ENCODE data around the gene CDCA8.

CDCA8 gene

DNA sequence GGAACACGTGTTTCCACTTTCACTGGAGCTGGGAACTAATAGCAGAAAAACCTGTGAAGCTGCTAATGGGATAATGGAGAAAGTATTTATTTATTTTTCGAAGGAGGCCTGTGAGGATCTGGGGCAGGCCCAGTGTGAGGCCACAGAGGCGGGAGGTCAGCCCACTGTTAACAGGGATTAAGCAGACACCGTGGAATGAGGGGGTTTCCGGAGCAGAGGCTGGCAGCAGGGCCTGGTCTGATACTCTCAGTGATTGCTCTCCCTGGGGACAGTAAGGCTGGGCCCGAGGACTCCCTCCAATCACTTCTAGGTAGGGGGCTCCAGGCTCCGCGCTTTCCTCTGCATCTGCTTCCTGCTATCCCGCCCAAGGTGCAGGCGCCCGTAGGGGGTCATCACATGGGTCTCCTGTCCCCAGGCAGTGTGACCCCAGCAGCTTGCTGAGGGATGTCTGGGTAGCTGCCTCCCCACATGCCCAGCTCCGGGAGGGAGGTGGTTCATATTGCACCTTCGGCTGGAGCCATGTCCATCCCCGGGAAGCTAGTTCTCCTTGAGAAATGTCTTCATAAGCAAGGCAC, 28.8 kb upstream of the CDCA8 start:
- no peak for DNase-seq (ENCODE audit: extremely low read depth, insufficient read length)
- Histone ChIP-seq H3K27me3 (replicated peaks; ENCODE audit: control insufficient read depth, insufficient read depth, low read length) (peaks cover 2% of the 10 kb centered on the region; the same call in 1 of the 2 replicates), H3K4me3 (replicated peaks; ENCODE audit: low read depth, low read length) (no peak overlapping the region), H3K36me3 (ENCODE audit: control insufficient read depth, insufficient read depth, low read length) (no peaks in the 10 kb centered on the region)
- TF ChIP-seq, protein P1, sequence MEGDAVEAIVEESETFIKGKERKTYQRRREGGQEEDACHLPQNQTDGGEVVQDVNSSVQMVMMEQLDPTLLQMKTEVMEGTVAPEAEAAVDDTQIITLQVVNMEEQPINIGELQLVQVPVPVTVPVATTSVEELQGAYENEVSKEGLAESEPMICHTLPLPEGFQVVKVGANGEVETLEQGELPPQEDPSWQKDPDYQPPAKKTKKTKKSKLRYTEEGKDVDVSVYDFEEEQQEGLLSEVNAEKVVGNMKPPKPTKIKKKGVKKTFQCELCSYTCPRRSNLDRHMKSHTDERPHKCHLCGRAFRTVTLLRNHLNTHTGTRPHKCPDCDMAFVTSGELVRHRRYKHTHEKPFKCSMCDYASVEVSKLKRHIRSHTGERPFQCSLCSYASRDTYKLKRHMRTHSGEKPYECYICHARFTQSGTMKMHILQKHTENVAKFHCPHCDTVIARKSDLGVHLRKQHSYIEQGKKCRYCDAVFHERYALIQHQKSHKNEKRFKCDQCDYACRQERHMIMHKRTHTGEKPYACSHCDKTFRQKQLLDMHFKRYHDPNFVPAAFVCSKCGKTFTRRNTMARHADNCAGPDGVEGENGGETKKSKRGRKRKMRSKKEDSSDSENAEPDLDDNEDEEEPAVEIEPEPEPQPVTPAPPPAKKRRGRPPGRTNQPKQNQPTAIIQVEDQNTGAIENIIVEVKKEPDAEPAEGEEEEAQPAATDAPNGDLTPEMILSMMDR (IDR thresholded peaks at IDR 0.05; ENCODE audit: insufficient read depth, low read length, poor library complexity, severe bottlenecking): no peak

DNA sequence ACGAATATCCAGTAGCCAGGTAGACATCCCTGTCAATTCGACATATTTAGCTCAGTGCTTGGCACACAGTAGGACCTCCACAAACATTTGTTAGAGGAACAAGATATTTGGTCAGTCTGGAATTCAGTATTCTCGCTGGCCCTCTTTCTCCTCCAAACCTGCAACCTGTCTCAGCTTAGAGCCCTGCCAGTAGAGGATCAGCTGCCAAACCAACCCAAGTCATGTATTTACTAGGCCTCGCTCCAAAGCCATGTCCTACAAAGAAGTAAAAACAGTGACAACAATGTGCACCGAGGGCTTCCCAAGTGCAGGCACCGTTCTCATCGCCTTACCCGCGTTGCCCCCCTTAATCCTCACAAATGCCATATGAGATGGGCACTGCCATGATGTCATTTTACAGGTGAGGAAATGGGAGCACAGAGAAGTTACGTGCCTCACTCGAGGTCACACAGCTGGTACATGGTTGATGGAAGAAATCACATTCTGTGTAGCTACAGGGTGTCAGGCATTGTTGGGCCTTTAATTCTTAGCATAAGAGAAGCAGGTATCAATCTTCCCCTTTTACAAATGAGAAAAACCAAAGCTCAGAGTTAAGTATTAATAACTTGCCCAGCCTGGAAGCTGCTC, 26.0 kb upstream of the CDCA8 start:
- H3K36me3 ChIP-seq (ENCODE audit: control insufficient read depth, insufficient read depth, low read length): no peaks in the 10 kb centered on the region
- TF ChIP-seq, protein P1 (IDR thresholded peaks at IDR 0.05; ENCODE audit: insufficient read depth, low read length, poor library complexity, severe bottlenecking): no peak
- peaks cover 2% of the 10 kb centered on the region; the same call in 1 of the 2 replicates for H3K27me3 ChIP-seq (replicated peaks; ENCODE audit: control insufficient read depth, insufficient read depth, low read length)
- DNase-seq (ENCODE audit: extremely low read depth, insufficient read length): no peak
- H3K4me3 ChIP-seq (replicated peaks; ENCODE audit: low read depth, low read length): no peak overlapping the region

DNA sequence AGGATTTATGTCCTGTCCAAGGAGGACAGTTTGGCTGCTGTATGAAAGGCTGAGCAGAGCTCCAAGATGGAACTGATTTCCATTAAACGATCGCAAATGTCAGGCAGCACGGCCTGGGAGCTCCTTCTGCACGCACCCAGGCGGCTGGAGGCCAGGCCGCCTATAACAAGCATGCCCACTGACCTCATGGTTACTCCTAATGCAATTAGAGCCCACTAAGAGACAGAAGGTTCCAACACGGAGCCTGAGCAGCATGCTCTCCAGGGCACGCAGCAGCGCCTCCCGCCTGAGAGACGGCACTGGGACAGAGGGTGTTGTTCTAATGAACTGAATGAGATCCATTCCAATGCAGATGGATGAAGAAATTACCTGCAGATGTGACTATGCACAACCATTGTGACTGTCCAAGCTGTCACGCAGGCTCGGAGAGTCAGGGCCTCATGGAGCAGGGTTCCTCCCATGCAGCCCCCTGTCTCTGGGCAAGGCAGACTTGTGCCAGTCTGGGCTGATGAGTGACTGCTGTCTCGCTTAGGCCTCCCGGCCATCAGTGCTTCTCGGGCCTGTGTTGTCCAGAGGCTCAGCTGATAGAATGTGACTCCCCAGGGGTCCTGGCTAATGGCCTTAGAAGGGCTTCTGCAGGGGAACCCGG, 25.2 kb upstream of the CDCA8 start:
- DNase-seq (ENCODE audit: extremely low read depth, insufficient read length): no peak
- H3K4me3 ChIP-seq (replicated peaks; ENCODE audit: low read depth, low read length): no peak overlapping the region
- H3K36me3 ChIP-seq (ENCODE audit: control insufficient read depth, insufficient read depth, low read length): no peaks in the 10 kb centered on the region
- H3K27me3 ChIP-seq (replicated peaks; ENCODE audit: control insufficient read depth, insufficient read depth, low read length): peaks cover 2% of the 10 kb centered on the region; the same call in 1 of the 2 replicates
- TF ChIP-seq, protein P1 (IDR thresholded peaks at IDR 0.05; ENCODE audit: insufficient read depth, low read length, poor library complexity, severe bottlenecking): no peak

DNA sequence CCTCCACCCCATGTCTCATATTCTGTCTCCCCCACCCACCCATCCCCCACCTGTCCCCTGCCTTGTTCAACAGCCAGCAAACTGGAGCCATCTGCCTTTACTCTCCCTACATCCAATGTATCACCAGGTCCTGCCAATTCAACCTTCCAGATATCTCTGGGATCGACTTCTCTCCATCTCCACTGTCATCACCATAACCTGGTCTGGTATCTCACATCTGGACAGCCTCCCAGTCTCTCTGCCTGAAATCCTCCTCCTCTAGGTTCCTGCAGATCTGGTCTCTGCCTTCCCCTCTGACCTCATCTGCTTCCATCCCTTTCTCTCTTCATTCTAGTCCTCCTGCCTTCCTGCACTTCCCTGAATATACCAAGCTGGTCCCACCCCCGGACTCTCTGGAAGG, 22.2 kb upstream of the CDCA8 start:
- Histone ChIP-seq H3K27me3 (replicated peaks; ENCODE audit: control insufficient read depth, insufficient read depth, low read length) (peaks cover 2% of the 10 kb centered on the region; the same call in 1 of the 2 replicates), H3K4me3 (replicated peaks; ENCODE audit: low read depth, low read length) (no peak overlapping the region), H3K36me3 (ENCODE audit: control insufficient read depth, insufficient read depth, low read length) (no peaks in the 10 kb centered on the region)
- TF ChIP-seq, protein P1 (IDR thresholded peaks at IDR 0.05; ENCODE audit: insufficient read depth, low read length, poor library complexity, severe bottlenecking): no peak
- DNase-seq (ENCODE audit: extremely low read depth, insufficient read length): no peak

DNA sequence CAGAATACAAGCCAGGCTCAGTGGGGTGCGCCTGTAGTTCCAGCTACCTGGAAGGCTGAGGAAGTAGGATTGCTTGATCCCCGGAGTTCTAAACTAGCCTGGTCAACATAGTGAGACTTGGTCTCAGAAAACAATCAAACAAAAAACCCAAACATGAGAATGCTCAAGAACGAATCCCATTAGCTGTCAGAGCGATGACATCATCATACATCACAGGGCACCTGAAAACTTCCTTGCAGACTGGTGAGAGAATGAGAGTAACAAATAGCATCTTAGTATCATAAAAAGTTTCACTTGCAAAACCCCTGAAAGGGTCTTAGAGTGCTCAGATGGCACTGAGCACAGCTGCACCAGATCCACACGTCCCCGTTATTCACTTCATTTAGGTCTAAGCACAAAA, 21.1 kb upstream of the CDCA8 start:
- H3K36me3 ChIP-seq (ENCODE audit: control insufficient read depth, insufficient read depth, low read length): no peaks in the 10 kb centered on the region
- H3K4me3 ChIP-seq (replicated peaks; ENCODE audit: low read depth, low read length): no peak overlapping the region
- peaks cover 2% of the 10 kb centered on the region; the same call in 1 of the 2 replicates for H3K27me3 ChIP-seq (replicated peaks; ENCODE audit: control insufficient read depth, insufficient read depth, low read length)
- no peak for DNase-seq (ENCODE audit: extremely low read depth, insufficient read length)
- TF ChIP-seq, protein P1 (IDR thresholded peaks at IDR 0.05; ENCODE audit: insufficient read depth, low read length, poor library complexity, severe bottlenecking): no peak
